ENCODE measurements around the gene PDGFD.

The PDGFD gene

GRCh38 chr11:104003491-104003890, 160.5 kb downstream of the PDGFD start:
- DNase-seq (ENCODE audit: low spot score): no peak
- FAIRE-seq: no peak

GRCh38 chr11:104001561-104002056, 162.3 kb downstream of the PDGFD start:
- no peak for DNase-seq (ENCODE audit: low spot score)
- FAIRE-seq: no peak

GRCh38 chr11:104000798-104001197, 163.1 kb downstream of the PDGFD start:
- FAIRE-seq (no peak), DNase-seq (ENCODE audit: low spot score) (no peak)

GRCh38 chr11:103998826-103999508, 165.0 kb downstream of the PDGFD start:
- FAIRE-seq (no peak), DNase-seq (ENCODE audit: low spot score) (no peak)

- no peak for FAIRE-seq
- no peak for DNase-seq (ENCODE audit: low spot score)
Observed at GRCh38 chr11:103997082-103997481, 166.9 kb downstream of the PDGFD start.

- DNase-seq (ENCODE audit: low spot score): no peak
- FAIRE-seq: no peak
Observed at GRCh38 chr11:103995896-103996295, 168.1 kb downstream of the PDGFD start.

- FAIRE-seq (no peak), DNase-seq (ENCODE audit: low spot score) (no peak)
Observed at GRCh38 chr11:103994518-103994917, 169.4 kb downstream of the PDGFD start.

GRCh38 chr11:103994094-103994493, 169.9 kb downstream of the PDGFD start:
- no peak for DNase-seq (ENCODE audit: low spot score)

GRCh38 chr11:103993507-103993906, 170.4 kb downstream of the PDGFD start:
- FAIRE-seq (no peak), DNase-seq (ENCODE audit: low spot score) (no peak)

More at GRCh38 chr11:103994094-103994493, 169.9 kb downstream of the PDGFD start:
- no peak for FAIRE-seq

- DNase-seq (ENCODE audit: low spot score): no peak
- FAIRE-seq: no peak
Observed at GRCh38 chr11:103988595-103988969, 175.4 kb downstream of the PDGFD start.

- FAIRE-seq (no peak), DNase-seq (ENCODE audit: low spot score) (no peak)
Observed at GRCh38 chr11:103987629-103988594, 176.0 kb downstream of the PDGFD start.

GRCh38 chr11:103985041-103985440, 178.9 kb downstream of the PDGFD start:
- FAIRE-seq: no peak
- no peak for DNase-seq (ENCODE audit: low spot score)

GRCh38 chr11:103980108-103980507, 183.8 kb downstream of the PDGFD start:
- no peak for DNase-seq (ENCODE audit: low spot score)
- FAIRE-seq: no peak

GRCh38 chr11:103978616-103979595, 185.0 kb downstream of the PDGFD start:
- no peak for DNase-seq (ENCODE audit: low spot score)
- no peak for FAIRE-seq

GRCh38 chr11:103972013-103972412, 191.9 kb downstream of the PDGFD start:
- FAIRE-seq: no peak
- no peak for DNase-seq (ENCODE audit: low spot score)

- FAIRE-seq (no peak), DNase-seq (ENCODE audit: low spot score) (no peak)
Observed at GRCh38 chr11:103970701-103971249, 193.2 kb downstream of the PDGFD start.

- FAIRE-seq (no peak), DNase-seq (ENCODE audit: low spot score) (no peak)
Observed at GRCh38 chr11:103968685-103969084, 195.3 kb downstream of the PDGFD start.

- FAIRE-seq: no peak
- DNase-seq (ENCODE audit: low spot score): no peak
Observed at GRCh38 chr11:103967985-103968384, 196.0 kb downstream of the PDGFD start.

- no peak for FAIRE-seq
Observed at GRCh38 chr11:103964390-103964789, 199.6 kb downstream of the PDGFD start.

GRCh38 chr11:103963648-103964047, 200.3 kb downstream of the PDGFD start:
- DNase-seq (ENCODE audit: low spot score) (no peak), FAIRE-seq (no peak)

More at GRCh38 chr11:103964390-103964789, 199.6 kb downstream of the PDGFD start:
- DNase-seq (ENCODE audit: low spot score): no peak

- no peak for DNase-seq (ENCODE audit: low spot score)
- no peak for FAIRE-seq
Observed at GRCh38 chr11:103961010-103961409, 202.9 kb downstream of the PDGFD start.

All from urothelium cell line (cell line).